Keratinocyte (primary cell): ENCODE data around the gene CBARP. TPM values are rescaled to one million over a fixed set of nuclear protein-coding genes. Genes with fewer than 3 reads are reported as not detected.

ENCODE experiments used
- DNase-seq: peaks from one replicate; pipeline ENCODE4 v3.0.0-alpha.2; 2011; ENCODE audit warnings: low read depth, missing footprints, low spot score
- FAIRE-seq: peaks from 2 replicates; lab custom pipeline; 2011; peaks lifted over from hg19 to GRCh38; lab: Jason Lieb, UNC
- H2AFZ ChIP-seq: 2 replicates; pipeline ENCODE4 v1.6.0; 2012; ENCODE audit warnings: low read length, control low read depth, inconsistent platforms; ENCODE audit not compliant: control insufficient read depth
- H3K27ac ChIP-seq: 2 replicates; pipeline ENCODE4 v1.5.1; 2011; ENCODE audit warnings: low read length; ENCODE audit not compliant: control insufficient read depth, insufficient read depth
- H3K27me3 ChIP-seq: 3 replicates; pipeline ENCODE4 v1.6.0; 2011; ENCODE audit warnings: low read length; ENCODE audit not compliant: control insufficient read depth, insufficient read depth; ENCODE audit errors: extremely low read depth
- H3K36me3 ChIP-seq, 2 experiments: 2 replicates in 1 of 2; 3 replicates in 1 of 2; pipeline ENCODE4 v1.5.1; 2011; ENCODE audit warnings: low read length in 2 of 2, mild to moderate bottlenecking in 1 of 2; ENCODE audit not compliant: control insufficient read depth in 2 of 2, insufficient read depth in 2 of 2; ENCODE audit errors: extremely low read depth in 1 of 2
- H3K4me1 ChIP-seq: 3 replicates; pipeline ENCODE4 v1.5.1; 2011; ENCODE audit warnings: low read length; ENCODE audit not compliant: control insufficient read depth, insufficient read depth; ENCODE audit errors: extremely low read depth
- H3K4me2 ChIP-seq: 3 replicates; pipeline ENCODE4 v1.6.0; 2011; ENCODE audit warnings: low read depth, low read length; ENCODE audit not compliant: control insufficient read depth, insufficient read depth; ENCODE audit errors: extremely low read depth
- H3K4me3 ChIP-seq, 3 experiments: fragments of 200-600 bp in 1 of 3; sonication (generic) in 1 of 3; 2 replicates in 2 of 3; 3 replicates in 1 of 3; pipeline ENCODE4 v1.5.1; 2011 to 2016; ENCODE audit warnings: low read length in 3 of 3, mild to moderate bottlenecking in 3 of 3, control low read depth in 2 of 3, inconsistent platforms in 1 of 3, low read depth in 1 of 3, mixed read lengths in 1 of 3, mixed run types in 1 of 3, moderate library complexity in 1 of 3; ENCODE audit not compliant: control insufficient read depth in 2 of 3, insufficient read depth in 2 of 3; ENCODE audit errors: extremely low read depth in 1 of 3
- H3K79me2 ChIP-seq: 2 replicates; pipeline ENCODE4 v1.6.0; 2012; ENCODE audit warnings: low read length; ENCODE audit not compliant: control insufficient read depth, insufficient read depth
- H3K9ac ChIP-seq: 3 replicates; pipeline ENCODE4 v1.6.0; 2011; ENCODE audit warnings: low read length; ENCODE audit not compliant: control insufficient read depth, insufficient read depth; ENCODE audit errors: extremely low read depth
- H3K9me1 ChIP-seq: 3 replicates; pipeline ENCODE4 v1.6.0; 2011; ENCODE audit warnings: low read length; ENCODE audit not compliant: control insufficient read depth, insufficient read depth; ENCODE audit errors: extremely low read depth
- H3K9me3 ChIP-seq: 2 replicates; pipeline ENCODE4 v1.5.1; 2012; ENCODE audit warnings: low read depth, low read length; ENCODE audit not compliant: control insufficient read depth
- H4K20me1 ChIP-seq: 3 replicates; pipeline ENCODE4 v1.6.0; 2011; ENCODE audit warnings: low read length; ENCODE audit not compliant: control insufficient read depth, insufficient read depth; ENCODE audit errors: extremely low read depth
- EZH2 ChIP-seq: IDR thresholded peaks from one replicate; pipeline ENCODE4 v1.6.1; 2012; ENCODE audit warnings: inconsistent platforms, mild to moderate bottlenecking, low read length, moderate library complexity
- dilution Hi-C: fragments of 300-500 bp; cut with MboI; formaldehyde crosslinking; loops from one replicate; pipeline ENCODE4 v1.7.0; 2020; ENCODE audit warnings: low sequenced_read_pairs; ENCODE audit not compliant: extremely low pct_ligation_motif_present
- polyA plus RNA-seq, 5 experiments: library from polyadenylated mRNA; depleted of rRNA in 3 of 5; stranded (reverse) in 3 of 5; stranded (forward) in 1 of 5; unstranded in 1 of 5; fragments of >200 nt; gene quantifications; 1 replicate in 1 of 5; 2 replicates in 3 of 5; 3 replicates in 1 of 5; pipeline versions ENCODE4 v1.2.1 to v1.2.3, GENCODE V29; 2011 to 2012; ENCODE audit warnings: missing spikeins in 2 of 5, low read depth in 1 of 5, low replicate concordance in 1 of 5
- TF ChIP-seq, protein P1 (sequence below), 3 experiments: IDR thresholded peaks in 1 of 3; conservative IDR thresholded peaks in 1 of 3; optimal IDR thresholded peaks in 1 of 3; 2 replicates in 2 of 3; 3 replicates in 1 of 3; pipeline versions ENCODE3 to v1.5.1; 2011; ENCODE audit warnings: low read length in 3 of 3, mild to moderate bottlenecking in 3 of 3, moderate library complexity in 2 of 3, control low read depth in 1 of 3, inconsistent platforms in 1 of 3; ENCODE audit not compliant: insufficient read depth in 2 of 3; ENCODE audit errors: extremely low read depth in 1 of 3

CBARP gene
- polyA plus RNA-seq, 1 donor (not counting 4 experiments of a cell fraction or from before 2014, with no cell fraction given), result 0.93 TPM

GRCh38 chr19:1284293-1284978, 46.6 kb upstream of the CBARP start:
- TF ChIP-seq, protein P1, sequence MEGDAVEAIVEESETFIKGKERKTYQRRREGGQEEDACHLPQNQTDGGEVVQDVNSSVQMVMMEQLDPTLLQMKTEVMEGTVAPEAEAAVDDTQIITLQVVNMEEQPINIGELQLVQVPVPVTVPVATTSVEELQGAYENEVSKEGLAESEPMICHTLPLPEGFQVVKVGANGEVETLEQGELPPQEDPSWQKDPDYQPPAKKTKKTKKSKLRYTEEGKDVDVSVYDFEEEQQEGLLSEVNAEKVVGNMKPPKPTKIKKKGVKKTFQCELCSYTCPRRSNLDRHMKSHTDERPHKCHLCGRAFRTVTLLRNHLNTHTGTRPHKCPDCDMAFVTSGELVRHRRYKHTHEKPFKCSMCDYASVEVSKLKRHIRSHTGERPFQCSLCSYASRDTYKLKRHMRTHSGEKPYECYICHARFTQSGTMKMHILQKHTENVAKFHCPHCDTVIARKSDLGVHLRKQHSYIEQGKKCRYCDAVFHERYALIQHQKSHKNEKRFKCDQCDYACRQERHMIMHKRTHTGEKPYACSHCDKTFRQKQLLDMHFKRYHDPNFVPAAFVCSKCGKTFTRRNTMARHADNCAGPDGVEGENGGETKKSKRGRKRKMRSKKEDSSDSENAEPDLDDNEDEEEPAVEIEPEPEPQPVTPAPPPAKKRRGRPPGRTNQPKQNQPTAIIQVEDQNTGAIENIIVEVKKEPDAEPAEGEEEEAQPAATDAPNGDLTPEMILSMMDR (optimal IDR thresholded peaks at IDR 0.05 in 1 of 3, IDR thresholded peaks at IDR 0.05 in 1 of 3, conservative IDR thresholded peaks at IDR 0.05 in 1 of 3; ENCODE audit: extremely low read depth in 1 of 3, insufficient read depth in 2 of 3, low read length in 3 of 3), result no peak
- no peak for FAIRE-seq
- H3K27me3 ChIP-seq, result peaks cover 61% of the 10 kb centered on the region

GRCh38 chr19:1283917-1284292, 46.1 kb upstream of the CBARP start:
- Histone ChIP-seq H3K4me3 (no peak overlapping the region), H3K9ac (no peak overlapping the region), H4K20me1 (peaks cover 14% of the 10 kb centered on the region), H3K4me1 (no peaks in the 10 kb centered on the region), H3K9me3 (no peaks in the 10 kb centered on the region), H2AFZ (no peak overlapping the region), H3K27me3 (peaks cover 55% of the 10 kb centered on the region), H3K36me3 (peaks cover 7 to 13% of the 10 kb centered on the region in 2 experiments), H3K79me2 (no peaks in the 10 kb centered on the region), H3K27ac (no peak overlapping the region), H3K9me1 (no peaks in the 10 kb centered on the region), H3K4me2 (no peak overlapping the region)
- no peak for DNase-seq
- FAIRE-seq, result no peak
- dilution Hi-C loops, result no loop called here
- no peak for TF ChIP-seq EZH2
- TF ChIP-seq, protein P1 (optimal IDR thresholded peaks at IDR 0.05 in 1 of 3, IDR thresholded peaks at IDR 0.05 in 1 of 3, conservative IDR thresholded peaks at IDR 0.05 in 1 of 3; ENCODE audit: extremely low read depth in 1 of 3, insufficient read depth in 2 of 3, low read length in 3 of 3), result no peak

More at GRCh38 chr19:1284293-1284978, 46.6 kb upstream of the CBARP start:
- Histone ChIP-seq H3K9me3 (no peaks in the 10 kb centered on the region), H3K36me3 (peaks cover 4 to 7% of the 10 kb centered on the region in 2 experiments), H3K4me1 (no peaks in the 10 kb centered on the region), H3K79me2 (no peaks in the 10 kb centered on the region), H3K9me1 (no peaks in the 10 kb centered on the region), H3K27ac (no peak overlapping the region), H2AFZ (no peak overlapping the region), H3K4me3 (no peak overlapping the region), H3K9ac (no peak overlapping the region), H3K4me2 (no peak overlapping the region), H4K20me1 (peaks cover 12% of the 10 kb centered on the region)
- dilution Hi-C loops, result no loop called here
- DNase-seq, result no peak
